Measurements from ENCODE around the gene KISS1R.
"Not testable (repeated sequence)": the region's sequence is repeated elsewhere in the genome, so short reads cannot be mapped to it uniquely, and the experiment has no call there.

The KISS1R gene

DNA sequence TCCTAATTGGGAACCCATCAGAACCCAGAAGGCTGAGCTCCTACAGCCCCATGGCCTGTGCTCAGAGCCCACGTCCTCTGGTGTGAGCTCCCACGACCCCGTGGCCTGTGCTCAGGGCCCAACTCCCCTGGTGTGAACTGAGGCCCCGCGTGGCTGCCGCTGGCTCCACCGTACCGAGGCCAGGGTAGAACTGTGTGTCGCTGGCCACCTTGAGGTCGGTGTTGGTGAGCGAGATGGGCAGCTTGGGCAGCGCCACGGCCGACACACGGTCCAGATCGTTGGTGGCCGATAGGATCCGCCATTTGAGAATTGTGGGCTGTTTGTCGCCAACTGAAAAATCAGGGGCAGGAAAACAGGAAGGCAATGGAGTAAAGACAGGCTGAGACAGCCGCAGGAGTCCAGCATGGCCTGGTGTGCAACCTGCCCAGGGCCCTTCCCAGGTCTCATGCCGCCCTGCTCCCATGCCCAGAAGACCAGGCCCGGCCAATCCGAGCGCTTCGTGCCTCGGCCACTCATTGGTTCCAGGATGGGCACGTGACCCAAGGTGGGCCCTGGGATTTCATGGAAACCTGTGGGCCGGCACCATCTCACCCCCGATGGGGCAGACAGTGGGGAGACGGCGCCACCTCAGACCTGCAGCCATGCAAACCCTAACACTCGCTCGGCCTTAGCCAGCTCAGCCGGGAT lies 35.6 kb upstream of the KISS1R start:
- DNase-seq (ENCODE audit: low read depth): no peak

- no peak for DNase-seq (ENCODE audit: low read depth)
These were observed 34.1 kb upstream of the KISS1R start for GRCh38 chr19:882871-883497.

DNA sequence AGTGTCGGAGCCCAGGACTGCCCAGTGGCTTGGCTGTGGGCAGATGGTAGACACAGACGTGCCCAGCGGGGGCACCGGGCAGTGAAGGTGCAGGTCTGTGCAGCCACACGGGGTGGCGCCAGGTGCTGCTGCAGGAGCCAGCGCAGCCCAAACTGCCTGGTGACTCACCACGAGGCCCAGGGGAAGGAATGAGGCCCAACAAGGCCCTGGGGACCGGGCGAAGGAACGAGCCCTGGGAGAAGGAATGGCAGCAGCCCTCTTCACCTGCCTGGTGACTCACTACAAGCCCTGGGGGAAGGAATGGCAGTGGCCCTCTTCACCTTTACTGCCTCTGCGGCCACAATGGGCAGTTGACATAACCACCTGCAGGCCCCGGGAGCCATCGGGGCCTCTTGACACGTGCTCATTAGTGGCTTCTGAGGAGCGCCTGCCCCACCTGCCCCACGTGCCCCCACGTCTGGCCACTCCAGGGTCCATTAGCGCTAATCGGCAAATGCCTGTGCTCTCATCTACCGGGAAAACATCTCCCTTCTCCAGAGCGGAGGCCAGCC lies 33.4 kb upstream of the KISS1R start:
- no peak for DNase-seq (ENCODE audit: low read depth)

- DNase-seq (ENCODE audit: low read depth): no peak
These were observed 32.5 kb upstream of the KISS1R start for GRCh38 chr19:884420-885211.

GRCh38 chr19:885536-886224 lies 31.5 kb upstream of the KISS1R start:
- no peak for DNase-seq (ENCODE audit: low read depth)

DNA sequence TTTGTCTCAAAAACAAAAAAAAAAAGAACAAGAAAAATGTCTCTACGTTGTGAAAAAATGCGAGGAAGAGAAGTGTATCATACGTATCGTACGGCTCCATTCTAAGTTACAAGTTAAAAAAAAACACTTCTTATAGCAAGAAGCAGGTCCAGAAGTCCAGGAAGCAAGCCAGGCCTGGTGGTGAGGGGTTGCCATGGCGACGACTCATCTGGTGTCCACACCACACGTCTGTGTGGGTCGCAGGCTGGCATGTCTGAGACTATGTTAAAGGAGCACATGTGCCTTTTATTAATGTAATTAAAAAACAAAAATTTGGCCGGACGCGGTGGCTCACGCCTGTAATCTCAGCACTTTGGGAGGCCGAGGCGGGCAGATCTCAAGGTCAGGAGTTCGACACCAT lies 30.1 kb upstream of the KISS1R start:
- DNase-seq (ENCODE audit: low read depth): no peak

- DNase-seq (ENCODE audit: low read depth): no peak
These were observed 29.5 kb upstream of the KISS1R start for GRCh38 chr19:887599-887998.

GRCh38 chr19:888581-889385 lies 28.4 kb upstream of the KISS1R start:
- DNase-seq (ENCODE audit: low read depth): peak; percentile 51

GRCh38 chr19:889662-890295 lies 27.4 kb upstream of the KISS1R start:
- DNase-seq (ENCODE audit: low read depth): no peak

DNA sequence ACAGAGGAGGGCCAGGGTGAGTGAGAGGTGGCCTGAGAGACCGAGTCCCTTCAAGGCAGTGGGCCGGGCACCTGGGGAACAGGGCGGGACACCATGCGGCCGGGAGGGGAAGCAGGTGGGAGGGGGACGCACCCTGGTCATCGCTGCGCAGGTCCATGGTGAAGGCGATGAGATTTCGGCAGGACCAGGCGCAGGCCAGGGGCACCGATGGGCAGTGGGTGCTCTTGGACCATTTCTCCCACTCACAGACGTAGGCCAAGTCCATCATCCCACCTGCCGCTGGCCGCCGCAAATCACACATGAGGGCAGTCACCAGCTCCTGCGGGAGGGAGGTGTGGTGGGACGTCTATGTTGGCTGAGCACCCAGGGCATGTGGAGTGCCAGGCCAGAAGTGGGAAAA lies 26.3 kb upstream of the KISS1R start:
- no peak for DNase-seq (ENCODE audit: low read depth)

DNA sequence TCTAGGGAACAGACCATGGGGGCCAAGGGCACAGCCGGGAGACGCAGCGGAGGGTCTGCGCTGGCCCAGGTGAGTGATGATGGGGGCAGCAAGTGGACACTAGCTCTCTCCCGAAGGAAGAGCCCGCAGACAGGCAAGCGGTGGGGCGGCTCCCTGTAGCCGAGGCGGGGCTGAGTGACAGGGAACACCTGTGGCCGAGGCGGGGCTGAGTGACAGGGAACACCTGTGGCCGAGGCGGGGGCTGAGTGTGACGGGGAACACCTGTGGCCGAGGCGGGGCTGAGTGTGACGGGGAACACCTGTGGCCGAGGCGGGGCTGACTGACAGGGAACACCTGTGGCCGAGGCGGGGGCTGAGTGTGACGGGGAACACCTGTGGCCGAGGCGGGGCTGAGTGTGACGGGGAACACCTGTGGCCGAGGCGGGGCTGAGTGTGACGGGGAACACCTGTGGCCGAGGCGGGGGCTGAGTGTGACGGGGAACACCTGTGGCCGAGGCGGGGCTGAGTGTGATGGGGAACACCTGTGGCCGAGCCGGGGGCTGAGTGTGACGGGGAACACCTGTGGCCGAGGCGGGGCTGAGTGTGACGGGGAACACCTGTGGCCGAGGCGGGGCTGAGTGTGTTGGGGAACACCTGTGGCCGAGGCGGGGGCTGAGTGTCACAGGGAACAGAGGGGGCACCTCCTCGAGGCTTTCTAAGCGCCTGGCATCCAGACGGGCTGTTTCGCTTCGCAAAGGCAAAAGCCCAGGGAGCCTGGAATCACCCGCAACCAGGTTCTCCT lies 25.5 kb upstream of the KISS1R start:
- DNase-seq (ENCODE audit: low read depth): not testable (repeated sequence)

- DNase-seq (ENCODE audit: low read depth): no peak
These were observed 24.8 kb upstream of the KISS1R start for GRCh38 chr19:892243-892893.

DNA sequence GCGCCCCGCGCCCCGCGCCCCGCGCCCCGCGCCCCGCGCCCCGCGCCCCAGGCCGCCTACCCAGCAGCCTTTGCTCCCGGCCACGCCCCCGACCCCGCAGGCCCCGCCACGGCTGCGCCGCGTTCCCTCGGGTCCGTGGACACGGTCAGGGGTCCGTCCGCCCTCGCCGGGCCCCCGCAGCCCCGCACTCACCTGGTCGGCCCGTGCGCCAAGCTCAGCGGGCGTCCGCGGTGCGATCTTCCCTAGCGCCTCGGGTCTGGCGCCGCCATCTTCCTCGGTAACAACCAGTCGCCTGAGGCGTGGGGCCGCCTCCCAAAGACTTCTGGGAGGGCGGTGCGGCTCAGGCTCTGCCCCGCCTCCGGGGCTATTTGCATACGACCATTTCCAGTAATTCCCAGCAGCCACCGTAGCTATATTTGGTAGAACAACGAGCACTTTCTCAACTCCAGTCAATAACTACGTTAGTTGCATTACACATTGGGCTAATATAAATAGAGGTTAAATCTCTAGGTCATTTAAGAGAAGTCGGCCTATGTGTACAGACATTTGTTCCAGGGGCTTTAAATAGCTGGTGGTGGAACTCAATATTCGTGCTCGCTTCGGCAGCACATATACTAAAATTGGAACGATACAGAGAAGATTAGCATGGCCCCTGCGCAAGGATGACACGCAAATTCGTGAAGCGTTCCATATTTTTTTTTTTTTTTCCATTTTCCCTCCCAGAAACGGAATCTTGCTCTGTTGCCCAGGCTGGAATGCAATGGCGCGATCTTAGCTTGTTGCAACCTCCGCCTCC lies 24.0 kb upstream of the KISS1R start, which contains the start of the genes MED16 and RNU6-9:
Gene MED16 (minus strand): TSS at position 294 of the 796 bp plus-strand sequence. CDS start 2,056 bp downstream, outside the sequence.
Gene RNU6-9 (plus strand): TSS at position 591 of the 796 bp plus-strand sequence.
- peak; percentile 81 for DNase-seq (ENCODE audit: low read depth)

- DNase-seq (ENCODE audit: low read depth): no peak
These were observed 20.7 kb upstream of the KISS1R start for GRCh38 chr19:896434-896833.

GRCh38 chr19:896999-897398 lies 20.1 kb upstream of the KISS1R start:
- DNase-seq (ENCODE audit: low read depth): no peak

DNA sequence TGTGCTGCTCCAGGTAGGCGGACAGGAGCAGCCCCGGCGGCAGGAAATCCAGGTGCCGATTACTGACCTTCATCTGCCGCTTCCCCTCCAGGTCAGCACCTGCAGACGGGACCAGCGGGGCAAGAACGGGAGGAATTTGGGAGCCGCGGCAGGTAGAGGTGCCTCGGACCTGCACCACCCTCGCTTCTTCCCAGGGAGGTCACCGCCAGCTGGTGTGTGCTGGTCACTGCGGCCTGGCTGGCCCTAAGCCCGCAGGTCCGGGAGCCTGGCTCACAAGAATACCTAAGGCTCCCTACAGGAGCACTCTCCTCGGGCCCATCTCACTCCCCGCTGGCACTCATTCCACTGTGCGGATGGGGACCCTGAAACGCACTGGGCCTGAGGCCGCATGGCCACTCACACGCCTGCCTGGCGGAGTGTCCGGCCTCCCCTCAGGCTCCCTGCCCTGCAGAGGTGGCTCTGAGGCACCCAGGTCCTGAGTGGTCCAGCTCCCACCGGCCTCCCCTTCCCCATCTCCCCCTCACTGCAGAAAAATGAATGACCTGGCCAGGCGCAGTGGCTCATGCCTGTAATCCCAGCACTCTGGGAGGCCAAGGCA lies 19.6 kb upstream of the KISS1R start:
- no peak for DNase-seq (ENCODE audit: low read depth)

GRCh38 chr19:898663-899062 lies 18.5 kb upstream of the KISS1R start:
- no peak for DNase-seq (ENCODE audit: low read depth)
